ENCODE results near the gene KDELR3. TPM values are rescaled to one million over a fixed set of nuclear protein-coding genes. Genes with fewer than 3 reads are reported as not detected.

The KDELR3 gene
- polyA plus RNA-seq, 1 donor from 2014 or later: not detected

GRCh38 chr22:38465673-38466490 lies 2.0 kb upstream of the KDELR3 start:
- H2AFZ ChIP-seq (ENCODE audit: low read depth, low read length): no peak overlapping the region
- H3K9ac ChIP-seq (ENCODE audit: low read length): no peak overlapping the region
- H3K27ac ChIP-seq (ENCODE audit: low read length): no peak overlapping the region
- H3K4me3 ChIP-seq (ENCODE audit: low read length): no peak overlapping the region
- no peaks in the 10 kb centered on the region for H3K9me3 ChIP-seq (ENCODE audit: low read length)
- peaks cover 22% of the 10 kb centered on the region for H3K27me3 ChIP-seq (ENCODE audit: insufficient read depth, low read depth, low read length)
- no peaks in the 10 kb centered on the region for H3K36me3 ChIP-seq (ENCODE audit: insufficient read depth, low read length)
- no peaks in the 10 kb centered on the region for H3K79me2 ChIP-seq (replicated peaks; ENCODE audit: insufficient read depth, low read length)
- H4K20me1 ChIP-seq (ENCODE audit: insufficient read depth): no peaks in the 10 kb centered on the region
- TF ChIP-seq REST (IDR thresholded peaks at IDR 0.05; ENCODE audit: borderline replicate concordance): no peak
- TF ChIP-seq MXI1 (conservative IDR thresholded peaks at IDR 0.05; ENCODE audit: poor library complexity, severe bottlenecking): no peak
- TF ChIP-seq SMC3 (conservative IDR thresholded peaks at IDR 0.05; ENCODE audit: poor library complexity): no peak
- no peak for TF ChIP-seq EP300 (conservative IDR thresholded peaks at IDR 0.05; ENCODE audit: poor library complexity, severe bottlenecking)
- TF ChIP-seq RAD21 (conservative IDR thresholded peaks at IDR 0.05): no peak
- TF ChIP-seq TAF1 (IDR thresholded peaks at IDR 0.05; ENCODE audit: low read depth): no peak
- TF ChIP-seq EZH2 (IDR thresholded peaks at IDR 0.05; ENCODE audit: borderline replicate concordance, insufficient read depth, low read length, poor library complexity, severe bottlenecking): no peak
- no peak for TF ChIP-seq CTCF (IDR thresholded peaks at IDR 0.05; ENCODE audit: poor library complexity, severe bottlenecking)
- no peak for TF ChIP-seq POLR2AphosphoS5 (IDR thresholded peaks at IDR 0.05)
- H3K4me2 ChIP-seq (ENCODE audit: low read length): no peak overlapping the region
- H3F3A ChIP-seq (ENCODE audit: insufficient read depth, low read length, poor library complexity, severe bottlenecking): no peaks in the 10 kb centered on the region
- H3K9me2 ChIP-seq (ENCODE audit: insufficient read depth, low read length): no peaks in the 10 kb centered on the region

GRCh38 chr22:38467438-38467903 lies 425 bp upstream of the KDELR3 start:
- no peaks in the 10 kb centered on the region for H3F3A ChIP-seq (ENCODE audit: insufficient read depth, low read length, poor library complexity, severe bottlenecking)
- no peak overlapping the region for H3K4me2 ChIP-seq (ENCODE audit: low read length)
- H2AFZ ChIP-seq (ENCODE audit: low read depth, low read length): no peak overlapping the region
- H3K27ac ChIP-seq (ENCODE audit: low read length): no peak overlapping the region
- H3K36me3 ChIP-seq (ENCODE audit: insufficient read depth, low read length): no peaks in the 10 kb centered on the region
- peaks cover 22% of the 10 kb centered on the region for H3K27me3 ChIP-seq (ENCODE audit: insufficient read depth, low read depth, low read length)
- H3K9me3 ChIP-seq (ENCODE audit: low read length): no peaks in the 10 kb centered on the region
- TF ChIP-seq SMC3 (conservative IDR thresholded peaks at IDR 0.05; ENCODE audit: poor library complexity): no peak
- TF ChIP-seq RAD21 (conservative IDR thresholded peaks at IDR 0.05): no peak
- no peak for TF ChIP-seq CTCF (IDR thresholded peaks at IDR 0.05; ENCODE audit: poor library complexity, severe bottlenecking)
- no peak for TF ChIP-seq POLR2AphosphoS5 (IDR thresholded peaks at IDR 0.05)
- TF ChIP-seq REST (IDR thresholded peaks at IDR 0.05; ENCODE audit: borderline replicate concordance): no peak
- TF ChIP-seq TAF1 (IDR thresholded peaks at IDR 0.05; ENCODE audit: low read depth): no peak
- TF ChIP-seq EZH2 (IDR thresholded peaks at IDR 0.05; ENCODE audit: borderline replicate concordance, insufficient read depth, low read length, poor library complexity, severe bottlenecking): no peak
- no peak for TF ChIP-seq MXI1 (conservative IDR thresholded peaks at IDR 0.05; ENCODE audit: poor library complexity, severe bottlenecking)
- no peak for TF ChIP-seq EP300 (conservative IDR thresholded peaks at IDR 0.05; ENCODE audit: poor library complexity, severe bottlenecking)
- H3K9ac ChIP-seq (ENCODE audit: low read length): no peak overlapping the region
- no peaks in the 10 kb centered on the region for H3K79me2 ChIP-seq (replicated peaks; ENCODE audit: insufficient read depth, low read length)
- no peak overlapping the region for H3K4me3 ChIP-seq (ENCODE audit: low read length)
- no peaks in the 10 kb centered on the region for H3K9me2 ChIP-seq (ENCODE audit: insufficient read depth, low read length)
- no peaks in the 10 kb centered on the region for H4K20me1 ChIP-seq (ENCODE audit: insufficient read depth)
